ENCODE measurements around the gene SHC4.
"Not testable (repeated sequence)": the region's sequence is repeated elsewhere in the genome, so short reads cannot be mapped to it uniquely, and the experiment has no call there.

SHC4 gene, protein sequence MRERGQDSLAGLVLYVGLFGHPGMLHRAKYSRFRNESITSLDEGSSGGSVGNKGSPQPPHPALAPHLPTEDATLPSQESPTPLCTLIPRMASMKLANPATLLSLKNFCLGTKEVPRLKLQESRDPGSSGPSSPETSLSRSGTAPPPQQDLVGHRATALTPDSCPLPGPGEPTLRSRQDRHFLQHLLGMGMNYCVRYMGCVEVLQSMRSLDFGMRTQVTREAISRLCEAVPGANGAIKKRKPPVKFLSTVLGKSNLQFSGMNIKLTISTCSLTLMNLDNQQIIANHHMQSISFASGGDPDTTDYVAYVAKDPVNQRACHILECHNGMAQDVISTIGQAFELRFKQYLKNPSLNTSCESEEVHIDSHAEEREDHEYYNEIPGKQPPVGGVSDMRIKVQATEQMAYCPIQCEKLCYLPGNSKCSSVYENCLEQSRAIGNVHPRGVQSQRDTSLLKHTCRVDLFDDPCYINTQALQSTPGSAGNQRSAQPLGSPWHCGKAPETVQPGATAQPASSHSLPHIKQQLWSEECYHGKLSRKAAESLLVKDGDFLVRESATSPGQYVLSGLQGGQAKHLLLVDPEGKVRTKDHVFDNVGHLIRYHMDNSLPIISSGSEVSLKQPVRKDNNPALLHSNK

GRCh38 chr15:48963524-48964113 is at the start of gene SHC4:
Gene SHC4, minus strand, starts transcription at chr15:48963919. Its CDS starts 904 bp downstream, at chr15:48963015.
- peak; percentile 18 for DNase-seq

GRCh38 chr15:48999314-48999713 is 35.6 kb upstream of the SHC4 start:
- DNase-seq, result no peak

GRCh38 chr15:48996276-48996675 is 32.6 kb upstream of the SHC4 start:
- no peak for DNase-seq

GRCh38 chr15:48993380-48993779 is 29.7 kb upstream of the SHC4 start:
- no peak for DNase-seq

DNA sequence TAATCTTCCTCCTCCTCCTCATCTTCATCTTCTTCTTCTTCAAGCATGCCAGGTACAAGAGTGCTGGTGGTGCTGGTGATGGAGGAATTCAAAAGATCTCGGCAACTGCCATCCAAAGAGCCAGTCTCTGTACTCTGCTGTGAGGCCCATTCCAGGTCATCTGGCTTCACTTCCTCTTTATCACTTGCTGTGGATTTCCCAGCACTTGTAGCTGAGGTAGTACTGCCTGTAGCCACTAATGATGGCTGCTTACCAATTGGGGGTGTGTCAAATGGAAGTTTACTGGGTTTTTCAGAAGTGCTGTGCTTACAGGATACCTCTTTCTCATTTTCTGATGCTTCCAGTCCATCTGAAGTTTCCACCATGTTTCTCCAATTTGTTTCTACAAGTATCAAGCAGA is 28.8 kb upstream of the SHC4 start:
- DNase-seq, result peak; percentile 54

- no peak for DNase-seq
Measured at GRCh38 chr15:48992096-48992495, 28.4 kb upstream of the SHC4 start.

- DNase-seq, result no peak
Measured at GRCh38 chr15:48989170-48989569, 25.5 kb upstream of the SHC4 start.

DNA sequence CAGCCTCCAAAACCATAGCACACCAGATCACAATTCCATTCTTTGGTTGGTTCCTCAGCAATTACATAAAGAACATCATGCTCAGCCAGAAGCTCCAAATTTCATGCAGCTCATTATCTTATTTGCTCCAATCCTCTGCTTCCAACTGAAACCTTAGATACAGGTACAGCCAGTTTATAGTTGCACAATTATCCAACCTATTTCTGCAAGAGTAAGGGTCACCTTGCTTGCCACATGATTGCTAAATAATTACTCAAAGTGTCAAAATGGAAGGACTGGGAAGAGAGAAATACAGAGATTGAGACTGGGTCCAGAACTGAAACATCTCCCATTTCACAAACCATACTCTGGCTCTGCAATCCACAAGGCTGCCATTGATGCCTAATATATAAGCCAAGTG is 23.4 kb upstream of the SHC4 start:
- DNase-seq, result no peak

DNA sequence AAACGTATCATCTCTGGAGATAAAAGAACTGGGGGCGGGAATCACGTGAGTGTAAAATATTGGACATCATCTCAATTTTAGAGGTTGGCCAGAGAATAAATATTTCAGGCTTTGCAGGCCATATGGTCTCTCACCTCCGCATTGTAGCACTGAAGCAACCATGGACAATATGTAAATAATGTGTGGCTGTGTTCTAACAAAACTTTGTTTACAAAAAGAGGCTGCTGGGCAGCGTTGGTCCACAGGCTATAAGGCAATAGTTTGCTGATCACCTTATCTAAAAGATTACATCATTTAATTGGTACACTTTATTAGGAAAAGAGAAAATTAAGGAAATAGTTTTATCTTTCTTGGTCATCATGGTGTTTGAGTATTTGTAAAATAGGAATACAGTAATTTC is 22.5 kb upstream of the SHC4 start:
- DNase-seq, result no peak

GRCh38 chr15:48985516-48985915 is 21.8 kb upstream of the SHC4 start:
- DNase-seq, result no peak

- no peak for DNase-seq
Measured at GRCh38 chr15:48984811-48985352, 21.2 kb upstream of the SHC4 start.

GRCh38 chr15:48984021-48984710 is 20.4 kb upstream of the SHC4 start:
- DNase-seq, result no peak

GRCh38 chr15:48983300-48983699 is 19.6 kb upstream of the SHC4 start:
- no peak for DNase-seq

DNA sequence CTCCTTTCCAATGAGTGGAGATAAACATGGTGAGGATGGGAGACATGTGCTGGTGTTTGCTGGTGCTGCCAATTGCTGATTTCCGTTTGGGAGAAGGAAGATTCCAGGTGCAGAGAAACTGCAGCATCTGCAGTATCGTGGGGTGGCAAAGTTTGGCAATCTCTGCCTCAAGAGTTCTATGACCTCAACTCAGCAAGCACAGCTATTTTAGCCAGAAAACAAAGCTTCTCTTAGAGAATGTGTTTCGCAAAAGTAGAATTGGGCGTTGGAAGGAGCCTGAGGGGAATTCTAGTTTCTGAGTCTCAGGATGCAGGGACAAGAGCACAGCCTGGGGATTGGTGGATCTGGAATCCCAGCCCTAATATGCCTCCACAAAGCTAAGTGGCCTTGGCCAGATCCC is 18.2 kb upstream of the SHC4 start:
- DNase-seq, result no peak

DNA sequence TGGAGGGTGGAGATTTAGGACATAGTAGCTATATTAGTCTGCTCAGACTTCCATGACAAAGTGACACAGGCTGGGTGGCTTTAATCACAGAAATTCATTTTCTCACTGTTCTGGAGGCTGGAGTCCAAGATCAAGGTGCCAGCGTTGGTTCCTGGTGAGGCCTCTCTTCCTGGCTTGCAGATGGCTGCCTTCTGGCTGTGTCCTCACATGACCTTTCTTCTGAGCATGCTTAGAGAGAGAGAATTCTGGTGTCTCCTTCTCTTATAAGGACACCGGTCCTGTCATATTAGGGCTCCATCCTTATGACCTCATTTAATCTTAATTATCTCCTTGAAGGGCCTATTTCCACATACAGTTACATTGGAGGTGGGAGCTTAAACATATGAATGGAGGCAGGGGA is 14.9 kb upstream of the SHC4 start:
- DNase-seq, result no peak

- no peak for DNase-seq
Measured at GRCh38 chr15:48976444-48977088, 12.8 kb upstream of the SHC4 start.

- DNase-seq, result peak; percentile 69
Measured at GRCh38 chr15:48975472-48976419, 12.0 kb upstream of the SHC4 start.

DNA sequence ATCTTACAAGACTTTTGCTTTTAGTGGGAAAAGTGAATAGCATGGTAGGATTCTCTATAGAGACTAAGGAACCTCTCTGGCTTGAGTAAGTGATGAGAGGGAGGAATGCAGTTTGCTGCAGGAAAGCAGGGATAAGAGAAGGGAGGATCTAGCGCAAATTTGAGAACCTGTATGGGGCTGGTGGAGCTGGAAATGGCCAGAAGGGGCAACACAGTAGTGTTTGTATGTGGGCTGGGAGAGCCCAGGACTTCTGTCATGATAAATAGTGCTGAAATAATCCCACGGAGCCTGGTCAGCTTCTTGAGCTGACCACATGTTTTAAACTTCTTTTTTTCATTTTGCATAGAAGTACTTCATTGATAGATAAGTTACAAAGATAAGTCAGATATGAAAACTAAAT is 11.2 kb upstream of the SHC4 start:
- no peak for DNase-seq

DNA sequence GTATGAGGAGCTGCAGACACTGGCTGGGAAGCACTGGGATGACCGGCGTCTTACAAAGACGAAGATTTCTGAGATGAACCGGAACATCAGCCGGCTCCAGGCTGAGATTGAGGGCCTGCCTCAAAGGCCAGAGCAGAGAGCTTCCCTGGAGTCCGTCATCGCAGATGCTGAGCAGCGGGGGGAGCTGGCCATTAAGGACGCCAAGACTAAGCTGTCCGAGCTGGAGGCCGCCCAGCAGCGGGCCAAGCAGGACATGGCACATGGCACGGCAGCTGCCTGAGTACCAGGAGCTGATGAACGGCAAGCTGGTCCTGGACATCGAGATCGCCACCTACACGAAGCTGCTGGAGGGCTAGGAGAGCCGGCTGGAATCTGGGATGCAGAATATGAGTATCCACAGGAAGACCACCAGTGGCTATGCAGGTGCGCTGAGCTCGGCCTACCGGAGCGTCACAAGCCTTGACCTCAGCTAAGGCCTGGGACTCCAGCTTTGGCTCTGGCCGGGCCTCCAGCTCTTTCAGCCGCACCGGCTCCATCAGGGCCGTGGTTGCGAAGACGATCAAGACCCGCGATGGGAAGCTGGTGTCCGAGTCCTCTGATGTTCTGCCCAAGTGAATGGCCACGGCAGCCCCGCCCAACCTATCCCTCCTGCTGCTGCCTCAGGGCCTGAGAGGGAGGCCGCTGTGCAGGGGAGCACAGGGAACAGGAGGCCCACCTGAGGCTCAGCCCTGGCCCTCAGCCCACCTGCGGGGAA is 9.2 kb upstream of the SHC4 start:
- no peak for DNase-seq

DNA sequence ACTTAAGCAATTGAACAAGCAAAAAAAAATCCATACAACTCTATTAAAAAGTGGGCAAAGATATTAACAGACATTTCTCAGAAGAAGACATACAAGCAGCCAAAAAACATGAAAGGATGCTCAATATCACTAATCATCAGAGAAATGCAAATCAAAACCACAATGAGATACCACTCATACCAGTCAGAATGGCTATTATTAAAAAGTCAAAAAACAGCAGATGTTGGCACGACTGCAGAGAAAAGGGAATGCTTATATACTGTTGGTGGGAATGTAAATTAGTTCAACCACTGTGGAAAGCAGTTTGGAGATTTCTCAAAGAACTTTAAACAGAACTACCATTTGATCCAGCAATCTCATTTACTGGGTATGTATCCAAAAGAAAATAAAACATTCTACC is 7.2 kb upstream of the SHC4 start:
- not testable (repeated sequence) for DNase-seq

DNA sequence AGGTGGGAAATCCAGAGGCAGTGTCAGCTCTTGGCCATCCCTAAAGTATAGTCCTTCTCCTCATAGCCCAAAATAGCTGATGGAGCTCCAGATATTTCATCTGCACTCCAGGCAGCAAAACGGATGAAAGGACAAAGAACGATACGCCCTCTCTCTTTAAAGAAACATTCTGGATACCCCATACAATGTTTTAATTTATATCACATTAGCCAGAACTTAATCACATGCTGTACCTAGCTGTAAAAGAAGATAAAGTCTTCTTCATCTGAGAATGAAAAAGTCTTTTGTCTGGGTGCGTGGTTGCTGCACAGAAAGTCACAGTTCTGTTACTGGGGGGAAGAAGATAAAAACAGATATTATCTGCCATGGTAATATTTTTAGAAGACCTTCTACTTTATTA is 4.3 kb upstream of the SHC4 start:
- no peak for DNase-seq
